Measurements from ENCODE around the gene C1orf74.

Gene C1orf74

DNA sequence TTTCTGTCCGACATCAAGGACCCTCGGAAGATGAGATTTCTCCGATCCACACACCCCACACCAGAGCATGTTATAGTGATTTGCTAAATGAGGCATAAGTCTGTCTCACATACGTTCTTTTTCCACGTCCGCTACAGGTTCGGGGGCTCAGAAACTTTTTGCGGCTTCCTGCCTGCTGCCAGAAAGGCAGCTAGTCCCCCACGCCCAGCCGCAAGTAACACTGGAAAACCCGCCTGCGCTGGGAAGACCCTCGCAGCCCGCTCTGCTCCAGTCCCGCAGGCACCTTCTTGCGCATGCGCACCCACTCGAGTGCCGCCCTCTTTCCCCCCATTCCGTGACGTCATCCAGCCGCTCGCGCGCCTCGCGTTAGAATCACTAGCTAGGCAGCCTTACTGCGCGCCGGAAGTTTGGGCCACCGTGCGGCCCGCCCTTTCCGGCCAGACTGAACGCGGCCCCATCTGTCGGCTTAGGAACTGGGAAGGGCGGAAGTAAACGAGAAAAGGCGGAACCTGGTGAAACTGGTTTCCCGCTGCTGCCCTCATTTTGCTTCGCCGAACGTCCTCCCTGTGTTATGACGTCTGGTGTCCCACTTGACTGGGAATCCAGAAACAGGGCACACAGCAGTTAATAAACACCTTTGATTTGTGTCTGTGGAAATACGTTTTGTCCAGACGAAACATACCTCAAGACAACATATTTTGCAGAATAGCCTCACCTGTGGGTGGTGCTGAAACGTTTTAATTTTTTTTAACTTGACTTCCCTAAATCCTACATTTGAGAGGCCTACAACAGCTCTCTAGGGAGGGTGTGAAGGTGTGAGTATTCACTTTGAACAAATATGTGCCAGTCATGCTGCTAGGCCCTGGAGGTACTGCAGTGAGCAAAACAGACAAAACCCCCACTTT is at the start of gene C1orf74:
C1orf74 (minus strand) TSS at position 295 of the 905 bp plus-strand sequence. CDS start 925 bp downstream, outside the sequence.
- DNase-seq: peak; percentile 96

DNA sequence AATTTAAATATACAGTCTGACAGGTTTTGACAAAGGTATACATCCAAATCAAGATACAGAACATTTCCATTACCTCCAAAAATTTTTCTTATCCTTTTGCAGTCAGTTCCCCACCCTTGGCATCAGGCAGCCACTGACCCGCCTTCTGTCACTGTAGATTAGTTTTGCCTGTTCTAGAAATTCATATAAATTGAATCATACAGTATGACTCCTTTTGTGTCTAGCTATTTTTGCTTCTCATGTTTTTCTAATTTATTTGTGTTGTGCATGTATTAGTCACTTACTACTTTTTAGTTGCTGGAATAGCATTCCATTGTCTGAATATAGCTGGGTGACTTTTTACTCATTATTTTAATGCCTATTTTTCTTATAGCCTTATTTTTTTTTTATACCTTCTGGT is 47.3 kb upstream of the C1orf74 start:
- DNase-seq: no peak

DNA sequence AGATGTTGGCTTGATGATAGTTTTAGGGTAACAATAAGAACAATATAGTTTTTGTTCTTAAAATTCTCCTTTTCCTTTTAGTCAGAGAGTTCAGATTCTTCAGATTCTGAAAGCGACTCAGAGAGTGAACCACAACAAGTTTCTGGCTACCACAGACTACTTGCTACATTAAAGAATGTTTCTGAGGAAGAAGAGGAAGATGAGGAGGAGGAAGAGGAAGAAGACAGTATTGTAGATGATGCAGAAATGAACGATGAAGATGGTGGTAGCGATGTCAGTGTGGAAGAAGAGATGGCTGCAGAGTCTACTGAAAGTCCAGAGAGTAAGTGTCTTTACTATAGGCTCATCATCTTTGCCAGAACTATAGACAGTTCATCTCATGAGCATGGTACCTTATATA is 46.4 kb upstream of the C1orf74 start:
- DNase-seq: no peak

DNA sequence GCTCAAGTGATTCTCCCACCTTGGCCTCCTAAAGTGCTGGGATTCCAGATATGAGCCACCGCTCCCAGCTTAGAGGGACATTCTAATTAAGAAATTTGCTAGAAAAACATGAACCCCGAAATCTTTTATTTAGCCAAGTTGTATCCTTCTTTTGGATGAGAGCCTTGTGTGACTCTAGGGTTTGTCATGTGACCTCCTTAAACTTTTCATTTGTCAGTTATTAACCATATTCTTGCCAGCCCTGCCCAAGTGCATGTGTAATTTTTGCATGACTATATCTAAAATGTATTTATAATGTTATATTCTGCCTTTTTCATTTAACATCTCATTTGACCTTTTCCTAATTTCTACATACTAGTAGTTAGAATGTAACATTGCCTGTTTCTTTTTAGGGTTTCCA is 45.4 kb upstream of the C1orf74 start:
- DNase-seq: no peak

DNA sequence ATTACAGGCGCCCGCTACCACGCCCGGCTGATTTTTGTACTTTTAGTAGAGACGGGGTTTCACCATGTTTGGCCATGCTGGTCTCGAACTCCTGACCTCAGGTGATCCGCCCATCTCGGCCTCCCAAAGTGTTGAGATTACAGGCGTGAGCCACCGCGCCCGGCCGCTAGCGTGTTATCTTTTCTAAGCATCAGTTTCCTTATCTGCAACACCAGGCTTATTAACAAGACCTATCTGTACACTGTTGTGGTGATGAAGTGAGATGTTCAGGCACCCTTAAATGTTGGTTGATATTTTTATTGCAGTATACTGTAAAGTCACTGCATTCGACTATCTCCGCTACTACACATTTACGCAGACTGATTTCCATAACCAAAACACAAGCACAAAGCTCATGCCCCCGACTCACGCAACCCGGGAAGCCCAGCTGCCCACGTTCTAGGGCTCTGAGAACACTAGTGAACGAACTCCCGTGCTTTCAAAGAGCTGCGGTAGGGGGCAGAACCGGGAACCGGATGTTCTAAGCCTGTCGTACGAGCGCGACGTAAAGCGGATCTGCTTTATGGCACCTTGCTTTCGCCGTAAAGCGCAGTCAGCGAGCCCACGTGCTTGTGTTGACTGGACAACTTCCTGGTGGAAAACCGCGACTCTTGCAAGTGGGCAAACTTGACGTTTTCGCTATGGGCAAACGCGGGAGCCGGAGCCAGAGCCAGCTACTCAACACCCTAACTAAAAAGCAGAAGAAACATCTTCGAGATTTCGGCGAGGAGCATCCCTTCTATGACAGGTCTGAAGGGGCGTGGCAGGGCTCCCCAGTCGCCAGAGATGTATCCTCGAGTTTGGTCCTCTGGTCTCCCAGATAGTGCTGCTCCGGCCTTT is 43.3 kb upstream of the C1orf74 start, which contains the start of gene UTP25:
UTP25 (plus strand) TSS at position 589 of the 879 bp plus-strand sequence; CDS start at position 681, 92 bp downstream.
- DNase-seq: peak; percentile 94

DNA sequence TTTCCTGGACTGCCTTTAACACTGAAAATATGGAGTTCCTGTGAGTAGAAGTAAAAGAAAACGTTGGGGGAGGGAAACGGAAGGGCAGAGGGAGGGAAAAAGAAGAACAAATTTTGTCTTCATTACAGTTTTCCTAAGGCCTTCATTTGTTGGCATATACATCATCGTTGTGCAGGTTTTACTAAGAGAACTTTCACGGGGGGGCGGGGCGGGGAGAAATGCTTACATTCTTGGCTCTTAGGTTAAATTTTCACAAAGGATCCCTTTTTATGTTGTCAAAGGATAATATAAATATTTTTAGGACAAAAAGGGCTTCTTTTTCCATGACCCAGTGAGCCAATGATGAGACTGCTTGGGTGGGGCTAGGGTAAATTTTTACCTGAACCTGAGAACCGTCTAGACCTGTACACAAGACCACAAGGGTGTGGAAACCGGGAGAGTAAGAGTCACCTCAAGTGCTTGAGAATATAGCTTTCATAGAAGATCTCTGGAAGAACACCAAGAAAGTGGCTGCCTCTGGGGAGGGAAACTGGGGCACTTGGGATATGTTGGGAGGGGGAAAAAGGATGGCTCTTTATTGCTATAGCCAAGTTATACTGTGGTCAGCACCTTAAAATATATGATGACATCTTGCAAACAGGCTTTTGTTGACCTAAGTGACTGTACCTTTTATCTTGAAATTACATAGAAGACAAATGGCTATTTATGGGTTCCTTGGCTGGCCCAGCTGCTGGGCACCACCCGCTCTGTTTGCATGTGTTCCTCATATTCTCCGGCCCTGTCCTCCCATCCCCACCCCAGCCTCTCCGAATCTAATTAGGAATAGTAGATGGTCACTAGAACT is 41.5 kb upstream of the C1orf74 start:
- DNase-seq: peak; percentile 78

DNA sequence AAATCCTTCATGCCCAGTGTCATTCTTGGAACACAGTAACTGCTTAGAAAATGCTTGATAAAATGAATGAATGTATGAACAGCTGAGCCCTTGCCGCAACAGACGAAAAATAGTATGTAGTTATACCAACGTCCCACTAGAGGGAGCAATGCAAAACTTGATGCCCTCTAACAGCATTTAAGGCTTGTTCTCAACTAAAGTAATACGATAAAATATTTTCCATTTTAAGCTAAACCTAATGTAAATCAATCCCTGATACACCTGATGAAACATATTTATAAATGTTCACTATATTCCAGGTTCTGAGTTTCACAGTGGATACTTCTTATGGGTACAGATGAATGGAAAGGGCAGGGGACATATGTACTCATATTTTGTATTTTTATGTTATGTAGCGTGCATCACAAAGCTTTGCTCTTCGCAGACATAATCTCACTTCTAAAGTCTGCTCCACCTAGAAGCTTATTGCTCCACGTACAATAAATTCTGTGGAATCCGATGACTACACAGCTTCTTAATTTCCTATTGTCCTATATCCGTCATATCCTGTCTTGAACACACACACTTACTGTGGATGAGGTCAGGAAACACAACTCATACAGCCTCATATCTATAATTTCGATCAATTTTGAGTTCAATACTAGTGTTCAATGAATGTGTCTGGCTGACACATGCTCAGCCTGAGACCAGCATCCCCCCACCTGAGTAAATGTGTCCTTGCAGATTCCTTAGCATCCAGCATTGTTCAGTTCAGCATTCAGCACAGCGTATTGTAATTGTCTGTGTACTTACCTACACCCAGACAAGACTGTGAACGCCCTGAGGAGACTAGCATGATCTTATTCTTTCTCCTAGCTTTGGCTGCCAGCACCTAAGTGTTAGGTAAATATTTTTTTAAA is 39.0 kb upstream of the C1orf74 start:
- peak; percentile 20 for DNase-seq

DNA sequence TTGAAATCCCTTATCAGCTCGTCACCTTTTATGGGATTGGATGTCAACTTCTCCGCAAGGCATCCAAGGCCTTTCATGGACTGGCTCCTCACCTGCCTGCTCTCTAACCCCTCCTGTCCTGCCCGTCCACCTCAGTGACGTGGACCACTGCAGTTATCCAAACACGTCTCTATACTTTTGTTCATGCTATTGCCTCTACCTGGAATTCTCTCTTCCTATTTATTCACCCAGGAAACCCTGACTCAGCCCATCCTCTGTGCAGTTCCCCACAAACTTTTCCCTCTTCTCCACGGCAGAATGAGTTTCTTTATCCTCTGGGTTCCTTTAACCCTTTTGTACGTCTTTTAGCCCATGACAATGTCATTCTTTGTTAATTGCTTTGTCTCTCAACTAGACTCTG is 38.3 kb upstream of the C1orf74 start:
- DNase-seq: no peak

DNA sequence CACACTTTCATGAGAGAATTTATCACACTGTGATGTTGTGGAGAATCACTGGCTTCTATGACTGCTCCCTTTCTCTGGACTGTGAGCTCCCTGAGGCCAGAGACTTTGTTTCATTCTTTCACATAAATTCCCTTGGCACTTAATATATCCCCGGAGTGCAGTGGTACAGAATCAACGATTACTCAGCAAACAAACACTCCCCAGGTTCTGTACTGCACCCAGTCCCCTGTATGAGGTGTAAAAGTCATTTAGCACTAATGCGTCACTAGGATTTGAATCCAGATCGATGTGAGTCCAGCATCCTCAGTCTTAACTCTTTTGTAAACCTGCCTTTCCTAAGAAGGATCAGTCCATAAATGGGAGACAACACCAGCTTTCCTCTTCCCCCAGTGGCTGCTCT is 36.6 kb upstream of the C1orf74 start:
- no peak for DNase-seq

DNA sequence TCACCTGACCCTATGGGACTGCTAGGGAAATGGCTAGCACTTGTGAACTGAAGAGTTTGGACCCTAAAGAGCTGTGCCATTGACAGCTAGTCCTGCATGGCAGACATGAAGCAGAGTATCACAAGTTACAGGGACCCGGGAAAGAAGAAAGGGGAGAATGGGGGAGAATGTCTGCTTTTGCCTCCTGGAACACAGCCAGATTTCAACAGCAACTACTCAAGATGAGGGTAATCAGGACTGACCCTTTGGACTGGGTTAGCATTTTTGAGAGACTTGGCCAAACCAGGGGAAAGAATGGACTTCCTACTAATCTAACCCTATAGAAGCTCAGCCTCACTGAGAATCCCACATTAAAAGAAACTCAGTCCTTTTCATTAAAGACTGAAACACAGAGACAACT is 34.7 kb upstream of the C1orf74 start:
- DNase-seq: no peak

DNA sequence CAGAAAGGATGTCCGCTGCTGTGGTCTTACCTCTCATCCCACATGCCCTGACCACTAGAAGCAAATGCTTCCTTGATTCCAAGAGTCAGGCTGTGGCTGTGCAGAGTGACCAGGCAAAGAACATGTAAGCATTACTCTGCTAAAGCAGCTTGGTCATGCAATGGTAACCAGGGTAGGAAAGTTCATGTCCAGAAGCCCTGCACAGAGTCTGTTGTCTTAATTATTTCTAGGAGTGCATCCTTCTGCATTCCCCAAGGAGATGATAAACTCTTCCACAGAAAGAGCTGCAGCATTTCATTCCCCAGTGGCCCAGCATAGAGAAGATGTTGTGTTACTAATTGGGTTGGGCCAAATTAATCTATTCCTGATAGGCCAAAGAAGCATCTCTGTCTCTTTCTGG is 33.3 kb upstream of the C1orf74 start:
- DNase-seq: no peak

DNA sequence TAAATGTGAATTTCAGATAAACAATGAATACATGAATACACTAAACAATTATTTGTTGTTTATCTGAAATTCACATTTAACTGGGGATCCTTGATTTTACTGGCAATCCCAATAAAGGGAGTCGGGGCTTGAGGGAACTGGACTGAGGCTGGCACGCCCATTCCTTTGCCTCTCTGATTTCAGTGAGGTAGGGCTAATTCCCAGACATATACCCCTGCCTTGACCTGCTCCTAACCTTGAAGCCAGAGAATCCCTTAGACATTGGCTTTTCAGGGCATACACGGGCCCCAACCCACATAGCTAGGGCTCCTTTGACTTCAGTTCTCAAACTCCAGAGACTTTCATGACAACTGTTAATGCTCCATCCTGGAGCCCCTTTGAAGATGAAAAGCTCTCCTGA is 32.6 kb upstream of the C1orf74 start:
- DNase-seq: no peak

DNA sequence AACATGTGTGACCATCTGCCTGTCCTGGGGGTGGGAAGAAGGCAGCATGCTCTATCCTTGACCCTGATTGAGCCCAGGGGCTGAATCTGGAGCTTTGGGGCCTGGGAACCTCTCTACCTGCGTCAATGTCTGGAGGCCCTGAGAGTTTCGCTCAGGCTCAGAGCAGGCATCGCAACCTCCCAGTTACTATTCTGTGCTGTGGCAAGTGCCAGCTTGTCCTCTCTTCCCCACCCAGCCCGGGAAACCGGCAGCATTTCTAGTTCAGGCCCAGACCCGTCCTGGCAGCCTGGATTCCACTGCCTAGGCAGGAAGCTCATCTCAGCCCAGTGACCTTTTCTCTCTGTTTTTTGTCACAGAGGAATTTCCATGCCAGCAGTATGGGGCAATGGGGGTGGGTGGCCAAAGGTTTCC is 31.6 kb upstream of the C1orf74 start:
- DNase-seq: peak; percentile 56

DNA sequence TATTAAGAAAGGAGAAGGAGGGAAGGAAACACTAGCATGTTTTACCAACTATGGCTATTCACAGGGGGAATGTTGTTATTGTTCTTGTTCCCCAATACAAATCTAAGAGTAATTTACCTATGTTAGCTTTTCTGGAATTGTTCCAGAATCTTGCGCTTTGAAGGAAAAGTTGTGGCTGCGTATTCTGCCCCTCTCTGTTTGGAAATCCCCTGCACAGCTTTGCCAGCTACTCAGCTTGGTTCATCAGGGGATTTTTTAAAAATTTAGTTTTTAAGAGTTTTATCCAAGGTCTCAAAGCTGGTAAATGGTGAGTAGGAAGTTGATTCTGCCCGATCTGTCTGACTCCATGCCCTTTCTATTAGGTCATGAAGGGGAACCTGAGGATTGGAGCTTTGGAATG is 31.1 kb upstream of the C1orf74 start:
- no peak for DNase-seq

DNA sequence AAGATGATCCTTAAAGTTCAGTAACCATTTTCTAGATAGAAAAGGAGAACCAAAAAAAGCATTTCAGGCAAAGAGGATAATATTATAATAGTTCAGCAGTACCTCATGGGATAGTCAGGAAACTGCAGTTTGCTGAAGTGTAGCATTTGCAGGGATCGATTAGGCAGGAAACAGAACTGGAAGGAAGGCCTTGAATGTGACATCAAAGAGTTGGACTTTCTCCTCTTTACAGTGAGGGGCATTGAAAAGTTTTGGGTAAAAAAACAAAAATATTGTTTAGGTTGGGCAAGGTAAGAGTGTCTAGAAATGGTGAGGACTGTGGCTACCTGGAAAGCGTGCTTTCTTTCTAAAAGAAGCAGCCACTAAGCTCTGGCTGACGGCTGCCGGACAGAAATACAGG is 29.5 kb upstream of the C1orf74 start:
- DNase-seq: no peak

DNA sequence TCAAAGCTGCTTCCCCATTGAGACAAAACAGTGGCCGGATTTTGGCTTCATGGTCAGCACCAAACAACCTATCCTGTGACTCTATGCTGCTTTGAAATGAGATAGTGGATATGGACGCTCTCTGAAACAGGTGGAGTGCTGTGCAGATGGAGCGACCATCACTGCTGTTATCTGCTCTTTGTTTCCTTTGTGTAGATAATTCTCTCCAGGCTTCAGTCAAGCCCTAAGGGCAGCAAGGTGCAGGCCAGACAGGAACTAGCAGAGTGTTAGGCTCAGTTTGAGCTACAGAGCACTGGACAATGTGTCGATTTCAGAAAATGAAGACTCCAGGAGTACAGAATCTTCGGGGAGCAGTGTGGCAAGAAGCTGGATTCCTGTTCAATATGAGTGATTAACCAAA is 26.4 kb upstream of the C1orf74 start:
- DNase-seq: no peak

DNA sequence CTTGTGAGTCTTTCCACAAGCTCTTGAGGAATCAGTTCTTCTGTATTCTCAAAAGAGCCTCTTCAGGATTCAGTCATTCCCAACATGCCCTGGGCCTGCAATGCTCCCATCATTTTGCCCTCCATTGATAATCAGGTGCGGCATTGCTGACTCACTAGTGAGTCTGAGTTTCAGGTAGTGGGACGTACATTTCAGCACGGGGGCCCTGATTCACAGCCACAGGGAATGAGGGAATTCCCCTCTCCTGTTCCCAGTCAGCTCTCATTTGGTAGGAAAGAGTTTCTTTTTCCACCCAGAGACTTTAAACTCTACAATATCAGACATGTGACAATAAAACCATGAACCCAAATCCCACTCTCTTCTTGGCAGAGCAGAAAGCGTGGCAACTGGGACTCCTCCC is 25.3 kb upstream of the C1orf74 start:
- DNase-seq: no peak

DNA sequence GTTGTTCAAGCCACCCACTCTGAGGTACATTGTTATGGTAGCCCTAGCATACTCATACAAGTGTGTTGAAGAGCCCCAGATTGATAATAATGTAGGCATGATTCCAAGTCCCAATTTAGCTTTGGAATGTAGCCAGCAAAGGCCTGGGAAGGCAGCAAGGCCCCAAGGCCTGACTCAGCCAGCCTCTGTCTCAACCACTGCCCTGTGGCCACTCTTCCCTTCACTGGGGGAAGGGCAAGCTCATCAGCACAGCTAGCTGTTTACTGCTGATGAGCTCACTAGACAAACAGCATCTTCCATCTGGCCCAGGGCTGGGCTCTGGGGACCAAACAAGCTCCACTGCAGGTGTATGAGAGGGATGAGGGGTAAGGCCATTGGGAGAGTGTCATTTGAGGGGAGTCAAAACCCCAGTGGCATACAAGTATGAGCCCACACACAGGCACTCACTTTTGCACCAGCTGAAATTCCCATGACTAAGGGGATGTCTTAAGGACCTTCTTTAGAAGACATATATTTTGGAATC is 23.8 kb upstream of the C1orf74 start:
- peak; percentile 40 for DNase-seq

DNA sequence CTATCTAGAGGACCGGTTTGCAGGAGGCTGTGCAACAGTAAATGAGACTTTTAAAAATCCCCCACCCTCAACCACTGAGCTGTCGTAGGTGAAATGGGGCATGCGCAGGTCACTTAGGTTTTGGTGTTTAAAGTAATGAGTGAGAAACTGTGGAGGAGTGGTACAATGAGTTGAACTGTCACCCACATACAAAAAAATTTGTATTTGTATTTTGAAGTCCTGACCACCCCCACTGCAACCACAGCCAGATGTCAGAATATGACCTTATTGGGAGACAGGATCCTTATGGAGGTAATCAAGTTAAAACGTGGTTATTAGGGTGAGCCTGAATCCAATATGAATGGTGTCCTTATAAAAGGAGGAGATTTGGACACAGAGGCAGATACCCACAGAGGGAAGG is 23.1 kb upstream of the C1orf74 start:
- no peak for DNase-seq

DNA sequence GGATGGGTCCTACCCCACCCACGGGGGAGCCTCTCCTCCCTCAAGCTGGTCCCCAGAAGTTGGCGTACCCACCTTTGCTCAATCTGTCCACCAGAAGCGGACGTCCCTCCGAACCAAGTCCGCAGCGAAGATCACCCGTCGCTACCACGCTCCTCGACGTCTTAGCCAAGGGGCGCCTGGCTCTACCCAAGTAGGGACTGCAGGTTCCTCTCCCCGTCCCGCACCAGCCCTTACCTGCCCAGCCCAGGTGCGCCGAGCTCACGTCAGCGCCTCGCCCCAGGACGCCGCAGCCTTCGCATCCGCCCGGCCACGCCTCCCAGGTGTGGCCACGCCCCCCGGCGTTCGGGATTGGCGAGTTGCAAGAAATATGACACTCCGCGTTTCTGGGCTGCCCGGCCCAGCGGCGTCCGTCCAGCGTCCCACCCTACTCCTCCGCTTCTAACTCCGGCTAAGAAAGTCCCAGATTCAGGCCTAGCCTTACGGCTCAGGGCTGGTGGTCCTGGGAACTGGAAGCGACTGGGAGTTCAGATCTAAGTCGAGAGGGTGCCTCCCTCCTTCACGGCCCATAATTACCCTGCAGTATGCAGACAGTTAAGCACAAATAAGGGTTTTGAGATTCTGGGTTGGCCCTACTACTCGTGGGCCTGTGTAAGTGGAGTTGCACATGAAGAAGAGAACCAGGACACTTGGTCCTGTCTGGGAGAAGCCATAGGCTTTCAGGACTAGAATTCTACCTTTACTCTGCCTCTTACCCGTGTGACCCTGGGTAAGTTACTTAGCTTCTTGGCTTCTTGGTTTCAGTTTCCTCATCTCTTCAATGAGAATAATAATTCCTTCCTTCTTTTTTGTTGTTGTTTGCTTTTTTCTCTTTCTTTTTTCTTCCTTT is 21.8 kb upstream of the C1orf74 start, which contains the start of gene IRF6:
IRF6 (minus strand) TSS at position 268 of the 886 bp plus-strand sequence. CDS start 4,729 bp downstream, outside the sequence.
- no peak for DNase-seq

All from DMS 273 treated with DMSO at 0.1 percent for 48 hours (cell line).